ENCODE results near the gene ZFP36L2.

DNA sequence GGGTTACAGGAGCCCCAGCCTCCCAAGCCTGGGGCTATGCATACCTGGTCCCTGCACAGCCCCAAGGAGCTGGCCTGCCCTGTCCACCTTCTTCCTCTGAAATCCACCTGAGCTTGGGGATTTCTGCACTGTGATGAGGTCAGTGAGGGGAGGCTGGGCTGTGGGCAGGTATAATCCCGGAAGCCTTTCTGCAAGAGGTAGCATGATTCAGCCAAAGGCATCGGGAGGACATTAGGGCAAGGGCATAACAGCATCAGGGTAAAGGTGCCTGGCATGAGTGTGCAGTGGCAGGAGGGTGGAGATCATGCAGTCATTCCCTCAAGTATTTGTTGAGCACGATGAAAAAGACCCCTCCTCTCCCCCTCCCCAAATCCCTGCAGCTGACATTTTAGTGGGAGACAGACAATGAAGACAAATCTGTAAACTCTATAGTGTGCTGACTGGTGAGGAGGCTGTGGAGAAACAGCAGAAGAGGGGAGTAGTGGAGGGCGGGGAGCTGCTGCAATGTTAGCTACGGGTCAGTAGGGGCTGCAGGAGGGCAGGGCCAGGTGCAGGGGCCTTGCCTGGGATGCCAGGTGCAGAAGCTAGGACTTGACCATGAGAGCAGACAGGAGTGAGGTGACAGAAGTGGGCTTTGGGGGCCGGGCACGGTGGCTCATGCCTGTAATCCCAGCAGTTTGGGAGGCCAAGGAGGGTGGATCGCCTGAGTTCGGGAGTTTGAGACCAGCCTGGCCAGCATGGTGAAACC, 18.7 kb downstream of the ZFP36L2 start:
- TF ChIP-seq GATA2 (IDR thresholded peaks at IDR 0.05; ENCODE audit: low read depth, low read length) (no peak), GATA3 (IDR thresholded peaks at IDR 0.05; ENCODE audit: low read depth, low read length) (no peak)

Data from SH-SY5Y (cell line).